Measurements from ENCODE around the gene CFAP45. TPM values are rescaled to one million over a fixed set of nuclear protein-coding genes. Genes with fewer than 3 reads are reported as not detected.

The CFAP45 gene
- total RNA-seq, result 1 to 10 TPM; 1.2 to 4.7 (median 1.5) TPM
- total RNA-seq (2013), result 0.66 TPM
- total RNA-seq, result 0.35 to 7.1 (median 1.2) reads per million in 29 experiments

DNA sequence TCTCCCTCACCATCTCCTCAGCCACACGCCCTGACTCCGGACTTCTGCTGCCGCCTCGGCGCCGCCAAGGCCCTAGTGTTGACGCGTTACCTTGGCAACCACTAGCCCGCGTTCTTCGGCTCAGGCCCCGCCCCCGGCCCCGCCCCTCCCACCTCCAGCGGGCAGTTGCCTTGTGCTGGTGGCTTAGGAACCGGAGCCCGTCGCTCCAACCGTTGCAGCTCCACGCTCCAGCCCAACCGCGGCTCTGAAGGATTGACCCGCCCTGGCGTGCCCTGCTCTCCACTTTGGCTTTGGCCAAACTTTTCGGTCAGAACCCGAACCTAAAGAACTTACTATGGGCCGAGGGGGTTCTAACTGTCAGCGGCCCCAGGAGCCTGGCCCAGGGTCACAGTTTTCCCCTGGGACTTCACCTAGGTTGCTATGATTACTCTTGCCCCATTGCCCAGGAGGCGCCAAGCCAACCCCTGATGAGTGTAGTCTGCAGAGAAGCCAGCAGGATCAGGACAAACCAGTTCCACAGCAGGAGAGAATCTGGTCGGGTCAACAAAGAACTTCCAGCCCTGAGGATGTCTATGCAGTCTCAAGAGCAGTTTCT lies at the start of gene CFAP45:
Gene CFAP45, minus strand, starts transcription at position 80 of the 595 bp plus-strand sequence. Its CDS starts 67 bp downstream, at position 13.
- no peak within 1 kb of the TSS for H3K27ac ChIP-seq (ENCODE audit: low read length)
- H3K4me3 ChIP-seq (ENCODE audit: control insufficient read depth in 1 of 2, extremely low read depth in 1 of 2, low read length in 1 of 2), result no peak within 1 kb of the TSS
- POLR2A ChIA-PET, result no interaction called here
- H3K27me3 ChIP-seq (replicated peaks in 1 of 2; ENCODE audit: control insufficient read depth in 2 of 2, extremely low read depth in 1 of 2, insufficient read depth in 2 of 2, low read length in 1 of 2), result peaks cover 0 to 10% of the 10 kb centered on the region in 2 experiments
- DNase-seq (peak in 6 of 35 experiments; percentile 5 to 37 (median 30)), ATAC-seq (replicated peaks in 1 of 4) (peak in 1 of 4 experiments; percentile 38)
- H3K27me3 Mint-ChIP-seq, result no peaks in the 10 kb centered on the region
- H3K4me1 Mint-ChIP-seq, result no peaks in the 10 kb centered on the region
- peaks cover 3% of the 10 kb centered on the region for H3K36me3 Mint-ChIP-seq
- WGBS (ENCODE audit: insufficient coverage), result 64% methylated on average over 29 of the region's 30 CpGs
- no peaks in the 10 kb centered on the region for H3K9me3 ChIP-seq
- H3K4me3 Mint-ChIP-seq, result no peak within 1 kb of the TSS
- H3K36me3 ChIP-seq (ENCODE audit: control insufficient read depth in 2 of 2, extremely low read depth in 1 of 2, insufficient read depth in 1 of 2, low read length in 1 of 2), result no peaks in the 10 kb centered on the region
- peaks cover 0 to 3% of the 10 kb centered on the region in 2 experiments for H3K4me1 ChIP-seq (ENCODE audit: control insufficient read depth in 1 of 2, extremely low read depth in 1 of 2, insufficient read depth in 2 of 2, low read length in 2 of 2)
- CTCF ChIA-PET, result interaction anchor here (0.6 to 1.3 kb wide), 5 partner anchors 9 to 108 kb away, joined by 3 to 6 read pairs (median 3); no protein-coding TSS in a partner anchor
- no peak within 1 kb of the TSS for H3K27ac Mint-ChIP-seq
- peaks cover 0 to 1% (median 0%) of the 10 kb centered on the region in 3 donors for H3K9me3 Mint-ChIP-seq

DNA sequence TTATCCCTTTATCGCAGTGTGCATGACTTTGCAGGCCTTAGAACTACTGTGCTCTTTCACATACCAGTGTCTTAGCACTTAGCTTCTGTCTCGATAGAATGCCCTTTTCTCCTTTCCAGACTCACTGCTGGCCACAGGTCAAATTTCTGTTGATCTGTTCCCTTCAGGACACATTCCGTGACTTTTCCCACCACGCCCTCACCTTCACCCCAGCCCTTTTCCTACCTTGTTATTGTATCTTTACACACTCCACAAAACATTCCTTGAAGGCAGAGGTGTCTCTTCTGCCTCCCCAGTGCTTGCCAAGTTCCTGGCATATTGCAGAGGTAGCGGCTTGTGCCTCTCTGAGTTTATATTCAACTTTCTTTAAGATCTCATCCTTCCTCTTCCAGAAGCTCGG lies 49.2 kb upstream of the CFAP45 start:
- no peaks in the 10 kb centered on the region for H3K36me3 Mint-ChIP-seq
- ATAC-seq (replicated peaks in 1 of 4) (no peak), DNase-seq (no peak)
- no peak overlapping the region for H3K27ac Mint-ChIP-seq
- Histone ChIP-seq H3K27me3 (replicated peaks in 1 of 2; ENCODE audit: control insufficient read depth in 2 of 2, extremely low read depth in 1 of 2, insufficient read depth in 2 of 2, low read length in 1 of 2) (peaks cover 0 to 58% of the 10 kb centered on the region in 2 experiments), H3K9me3 (no peaks in the 10 kb centered on the region), H3K4me1 (ENCODE audit: control insufficient read depth in 1 of 2, extremely low read depth in 1 of 2, insufficient read depth in 2 of 2, low read length in 2 of 2) (peaks cover 0 to 13% of the 10 kb centered on the region in 2 experiments), H3K27ac (ENCODE audit: low read length) (no peak overlapping the region), H3K4me3 (ENCODE audit: control insufficient read depth in 1 of 2, extremely low read depth in 1 of 2, low read length in 1 of 2) (no peak overlapping the region), H3K36me3 (ENCODE audit: control insufficient read depth in 2 of 2, extremely low read depth in 1 of 2, insufficient read depth in 1 of 2, low read length in 1 of 2) (no peaks in the 10 kb centered on the region)
- WGBS (ENCODE audit: insufficient coverage), result 85% methylated on average over 5 of the region's 6 CpGs
- peaks cover 27 to 48% of the 10 kb centered on the region in 2 donors for H3K27me3 Mint-ChIP-seq
- CTCF ChIA-PET, result interaction anchor here in 1 of 2 donors (0.6 kb wide), 1 partner anchor 1772 kb away, joined by 4 read pairs; no protein-coding TSS in a partner anchor
- no peak overlapping the region for H3K4me3 Mint-ChIP-seq
- H3K9me3 Mint-ChIP-seq, result no peaks in the 10 kb centered on the region
- POLR2A ChIA-PET, result no interaction called here
- peaks cover 7 to 13% (median 12%) of the 10 kb centered on the region in 3 donors for H3K4me1 Mint-ChIP-seq

GRCh38 chr1:159947942-159948341 lies 48.0 kb upstream of the CFAP45 start:
- Histone ChIP-seq H3K27ac (ENCODE audit: low read length) (no peak overlapping the region), H3K4me3 (ENCODE audit: control insufficient read depth in 1 of 2, extremely low read depth in 1 of 2, low read length in 1 of 2) (no peak overlapping the region), H3K9me3 (no peaks in the 10 kb centered on the region), H3K36me3 (ENCODE audit: control insufficient read depth in 2 of 2, extremely low read depth in 1 of 2, insufficient read depth in 1 of 2, low read length in 1 of 2) (no peaks in the 10 kb centered on the region), H3K27me3 (replicated peaks in 1 of 2; ENCODE audit: control insufficient read depth in 2 of 2, extremely low read depth in 1 of 2, insufficient read depth in 2 of 2, low read length in 1 of 2) (peaks cover 0 to 58% of the 10 kb centered on the region in 2 experiments), H3K4me1 (ENCODE audit: control insufficient read depth in 1 of 2, extremely low read depth in 1 of 2, insufficient read depth in 2 of 2, low read length in 2 of 2) (peaks cover 0 to 13% of the 10 kb centered on the region in 2 experiments)
- peaks cover 25 to 49% of the 10 kb centered on the region in 2 donors for H3K27me3 Mint-ChIP-seq
- CTCF ChIA-PET, result interaction anchor here in 1 of 2 donors (0.7 kb wide), 2 partner anchors 56 to 751 kb away, joined by 3 to 5 read pairs; no protein-coding TSS in a partner anchor
- peaks cover 7 to 13% (median 12%) of the 10 kb centered on the region in 3 donors for H3K4me1 Mint-ChIP-seq
- no peak for ATAC-seq (replicated peaks in 1 of 4)
- no peak for DNase-seq
- POLR2A ChIA-PET, result no interaction called here
- H3K9me3 Mint-ChIP-seq, result no peaks in the 10 kb centered on the region
- WGBS (ENCODE audit: insufficient coverage), result 67% methylated on average over 1 of the region's 1 CpG
- no peak overlapping the region for H3K27ac Mint-ChIP-seq
- H3K36me3 Mint-ChIP-seq, result no peaks in the 10 kb centered on the region
- no peak overlapping the region for H3K4me3 Mint-ChIP-seq

DNA sequence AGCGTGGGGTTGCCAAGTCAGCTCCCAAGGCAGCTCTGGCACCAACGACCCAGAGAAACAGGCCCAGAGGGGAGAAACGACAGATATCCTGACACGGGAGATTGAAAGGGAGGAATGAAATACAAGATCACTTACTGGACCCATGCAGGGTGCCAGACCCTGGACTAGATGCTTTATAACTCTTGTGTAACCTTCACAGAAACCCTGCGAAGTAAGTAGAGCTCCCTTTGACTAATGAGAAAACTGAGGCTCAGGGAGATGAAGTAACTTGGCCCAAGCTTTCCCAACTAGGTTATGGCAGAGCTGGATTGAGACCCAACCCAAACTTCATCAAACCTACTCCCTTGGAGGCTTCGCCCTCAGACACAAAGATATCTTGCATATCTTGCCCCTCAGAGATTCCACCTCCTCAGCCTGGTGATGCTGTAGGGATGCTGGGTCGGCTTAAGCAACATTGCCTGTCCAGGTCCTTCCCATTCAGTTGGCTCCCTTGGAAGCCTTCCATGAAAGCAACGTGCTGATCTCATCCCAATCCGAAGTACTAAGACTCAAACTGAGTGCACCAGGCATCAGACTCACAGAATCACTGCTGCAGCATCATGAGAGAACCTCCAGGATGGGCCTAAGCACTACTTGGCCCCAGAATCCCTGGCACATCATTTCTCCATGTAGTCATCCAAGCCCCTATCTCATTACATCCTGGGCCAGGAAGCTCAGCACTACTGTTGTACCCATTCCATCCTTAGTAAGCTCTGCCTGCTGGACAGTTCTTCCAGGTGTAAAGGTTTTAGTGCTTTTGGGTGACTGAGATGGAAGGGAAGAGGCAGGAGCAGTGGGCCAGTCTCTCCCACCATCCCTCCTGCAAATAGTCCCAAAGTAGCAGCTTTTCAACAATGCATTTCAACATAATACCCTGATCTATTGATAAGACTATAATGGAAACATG lies 46.5 kb upstream of the CFAP45 start:
- peaks cover 30 to 47% of the 10 kb centered on the region in 2 donors for H3K27me3 Mint-ChIP-seq

GRCh38 chr1:159945483-159946241 lies 45.7 kb upstream of the CFAP45 start, which contains the start of gene IGSF9:
Gene IGSF9 (minus strand): TSS chr1:159945613. CDS start chr1:159943454, 2,159 bp downstream.
- peak; percentile 50 to 86 (median 77) for DNase-seq
- Histone ChIP-seq H3K27ac (ENCODE audit: low read length) (no peak within 1 kb of the TSS), H3K4me3 (ENCODE audit: control insufficient read depth in 1 of 2, extremely low read depth in 1 of 2, low read length in 1 of 2) (peak within 1 kb of the TSS; percentile 30 to 32), H3K27me3 (replicated peaks in 1 of 2; ENCODE audit: control insufficient read depth in 2 of 2, extremely low read depth in 1 of 2, insufficient read depth in 2 of 2, low read length in 1 of 2) (peaks cover 0 to 60% of the 10 kb centered on the region in 2 experiments), H3K4me1 (ENCODE audit: control insufficient read depth in 1 of 2, extremely low read depth in 1 of 2, insufficient read depth in 2 of 2, low read length in 2 of 2) (peaks cover 0 to 13% of the 10 kb centered on the region in 2 experiments), H3K9me3 (no peaks in the 10 kb centered on the region), H3K36me3 (ENCODE audit: control insufficient read depth in 2 of 2, extremely low read depth in 1 of 2, insufficient read depth in 1 of 2, low read length in 1 of 2) (no peaks in the 10 kb centered on the region)
- 6% methylated on average over 32 of the region's 58 CpGs for WGBS (ENCODE audit: insufficient coverage)
- peak; percentile 93 to 98 (median 98) for ATAC-seq (replicated peaks in 1 of 4)
- Mint-ChIP-seq H3K27ac (peak within 1 kb of the TSS in 1 of 2 donors; percentile 38), H3K9me3 (no peaks in the 10 kb centered on the region), H3K36me3 (no peaks in the 10 kb centered on the region), H3K4me1 (peaks cover 7 to 13% (median 12%) of the 10 kb centered on the region in 3 donors), H3K27me3 (peaks cover 30 to 42% of the 10 kb centered on the region in 2 donors), H3K4me3 (peak within 1 kb of the TSS; percentile 51 to 74 (median 62))
- POLR2A ChIA-PET, result no interaction called here
- CTCF ChIA-PET, result interaction anchor here in 1 of 2 donors (0.7 to 3.4 kb wide), 4 partner anchors 53 to 146 kb away, joined by 3 to 15 read pairs (median 4); no protein-coding TSS in a partner anchor

More for the DNA sequence above, 46.5 kb upstream of the CFAP45 start:
- Mint-ChIP-seq H3K4me3 (peak overlapping the region in 2 of 3 donors; percentile 44 to 74), H3K27ac (no peak overlapping the region), H3K36me3 (no peaks in the 10 kb centered on the region), H3K9me3 (no peaks in the 10 kb centered on the region), H3K4me1 (peaks cover 7 to 13% (median 12%) of the 10 kb centered on the region in 3 donors)
- CTCF ChIA-PET, result interaction anchor here in 1 of 2 donors (0.5 to 3.4 kb wide), 5 partner anchors 54 to 814 kb away, joined by 3 to 15 read pairs (median 4); no protein-coding TSS in a partner anchor
- POLR2A ChIA-PET, result no interaction called here
- Histone ChIP-seq H3K36me3 (ENCODE audit: control insufficient read depth in 2 of 2, extremely low read depth in 1 of 2, insufficient read depth in 1 of 2, low read length in 1 of 2) (no peaks in the 10 kb centered on the region), H3K4me3 (ENCODE audit: control insufficient read depth in 1 of 2, extremely low read depth in 1 of 2, low read length in 1 of 2) (no peak overlapping the region), H3K27ac (ENCODE audit: low read length) (no peak overlapping the region), H3K9me3 (no peaks in the 10 kb centered on the region), H3K27me3 (replicated peaks in 1 of 2; ENCODE audit: control insufficient read depth in 2 of 2, extremely low read depth in 1 of 2, insufficient read depth in 2 of 2, low read length in 1 of 2) (peaks cover 0 to 58% of the 10 kb centered on the region in 2 experiments), H3K4me1 (ENCODE audit: control insufficient read depth in 1 of 2, extremely low read depth in 1 of 2, insufficient read depth in 2 of 2, low read length in 2 of 2) (peaks cover 0 to 13% of the 10 kb centered on the region in 2 experiments)
- ATAC-seq (replicated peaks in 1 of 4) (no peak), DNase-seq (no peak)
- 71% methylated on average over 5 of the region's 9 CpGs for WGBS (ENCODE audit: insufficient coverage)

Measured in T-cell (primary cell).